Activated T-helper 1 cell treated with anti-CD3 and anti-CD28 coated beads, Interleukin-12 subunit alpha, Interleukin-12 subunit beta, Interleukin-2, Interleukin-4 antibody, amounts not matched to agents 30 ng/mL and 10 ng/mL and 1 ng/mL, durations not matched to agents 14 hours and 24 hours and 36 hours (primary cell): ENCODE results near the gene RNF44. TPM values are rescaled to one million over a fixed set of nuclear protein-coding genes. Genes with fewer than 3 reads are reported as not detected.

Source experiments
- DNase-seq: peaks from one replicate; pipeline ENCODE4 v3.0.0; 2021; ENCODE audit warnings: low spot score
- H3K27ac Mint-ChIP-seq: one replicate; pipeline ENCODE4 v1.8.0; 2021; ENCODE audit warnings: mild to moderate bottlenecking, mixed read lengths
- H3K27me3 Mint-ChIP-seq: one replicate; pipeline ENCODE4 v1.8.0; 2022; ENCODE audit warnings: mild to moderate bottlenecking, moderate library complexity, mixed read lengths; ENCODE audit not compliant: insufficient read depth
- H3K36me3 Mint-ChIP-seq: one replicate; pipeline ENCODE4 v1.8.0; 2021; ENCODE audit warnings: low read depth, mixed read lengths
- H3K4me1 Mint-ChIP-seq: one replicate; pipeline ENCODE4 v1.8.0; 2021; ENCODE audit warnings: low read depth, mixed read lengths
- H3K4me3 Mint-ChIP-seq: one replicate; pipeline ENCODE4 v1.8.0; 2021; ENCODE audit warnings: mild to moderate bottlenecking, moderate library complexity, mixed read lengths
- H3K9me3 Mint-ChIP-seq: one replicate; pipeline ENCODE4 v1.8.0; 2021; ENCODE audit warnings: mixed read lengths
- intact Hi-C: fragments of 100-400 bp; cut with micrococcal nuclease; formaldehyde crosslinking; loops from one replicate; pipeline ENCODE4 v1.15.1; 2024
- total RNA-seq: library from RNA; stranded (reverse); gene quantifications from 2 replicates; pipeline ENCODE4 v1.2.3, GENCODE V29; 2022

RNF44 gene
- total RNA-seq, 1 donor from 2014 or later: 80.3 TPM

DNA sequence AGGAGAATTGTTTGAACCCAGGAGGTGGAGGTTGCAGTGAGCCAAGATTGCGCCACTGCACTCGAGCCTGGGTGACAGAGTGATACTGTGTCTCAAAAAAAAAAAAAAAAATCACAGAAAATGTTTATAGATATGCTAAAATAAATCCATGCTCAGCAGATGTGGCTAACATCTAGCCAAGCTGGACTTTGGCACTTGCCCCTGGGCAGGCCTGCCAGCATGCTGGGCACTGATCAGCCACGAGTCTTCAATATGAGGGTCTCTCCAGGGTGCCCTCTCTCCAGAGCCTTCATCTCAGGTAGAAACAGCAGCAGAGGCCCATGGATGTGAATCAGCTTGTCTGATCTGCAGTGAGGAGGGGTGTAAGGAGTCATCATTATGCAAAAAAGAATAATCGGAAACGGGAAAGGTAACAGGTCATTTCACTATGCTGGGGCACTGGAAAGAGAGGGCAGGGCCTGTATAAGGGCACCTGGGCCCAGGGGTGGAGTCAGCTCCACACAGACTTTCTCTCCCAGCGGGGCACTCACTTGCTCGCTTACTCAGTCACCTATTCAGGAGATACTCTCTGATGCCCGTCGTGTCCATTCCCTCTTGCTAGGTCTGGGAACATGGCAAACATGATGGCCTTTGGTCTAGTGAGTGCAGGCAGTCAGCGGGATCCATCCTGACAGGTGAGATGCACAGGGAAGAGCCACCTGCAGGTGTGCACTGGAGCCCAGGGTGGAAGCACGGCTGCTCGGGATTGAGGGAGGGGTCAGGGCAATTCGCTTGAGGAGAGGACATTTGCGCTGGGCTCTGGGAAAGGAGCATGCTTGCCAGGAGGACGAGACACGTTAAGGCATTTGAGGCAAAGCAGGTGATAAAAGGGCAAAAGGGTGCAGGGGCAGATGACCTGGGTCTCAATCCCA is 17.1 kb downstream of the RNF44 start:
- no peaks in the 10 kb centered on the region for H3K36me3 Mint-ChIP-seq
- intact Hi-C loops: no loop called here
- H3K27me3 Mint-ChIP-seq: peaks cover 3% of the 10 kb centered on the region
- DNase-seq: no peak
- no peak overlapping the region for H3K27ac Mint-ChIP-seq
- peaks cover 7% of the 10 kb centered on the region for H3K4me1 Mint-ChIP-seq
- no peak overlapping the region for H3K4me3 Mint-ChIP-seq
- no peaks in the 10 kb centered on the region for H3K9me3 Mint-ChIP-seq

DNA sequence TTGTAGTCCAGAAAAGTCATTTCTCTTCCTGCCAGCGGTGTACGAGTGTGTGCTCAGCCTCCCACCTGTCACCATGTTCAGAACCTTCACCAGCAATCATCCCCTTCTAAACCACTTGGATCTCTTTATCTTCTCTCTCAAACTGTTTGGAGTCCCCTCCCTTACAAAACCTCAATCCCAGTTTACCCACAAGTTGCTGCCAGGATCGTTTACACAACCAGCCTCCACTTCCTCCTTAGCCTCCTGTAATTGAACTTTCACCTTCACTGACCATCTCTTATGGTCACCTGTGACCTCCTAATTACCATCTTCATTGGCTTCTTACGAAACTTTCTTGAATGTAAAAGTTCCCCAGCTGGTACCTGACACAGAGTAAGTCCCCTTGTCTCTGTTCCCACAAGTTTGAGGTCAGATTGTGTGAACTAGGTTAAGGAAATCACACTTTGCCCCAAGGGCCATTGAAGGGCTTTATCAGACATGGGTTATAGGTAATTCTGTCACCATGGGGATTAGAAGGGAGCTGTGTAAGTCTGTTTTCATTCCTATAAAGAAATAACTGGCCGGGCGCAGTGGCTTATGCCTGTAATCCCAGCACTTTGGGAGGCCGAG is 20.0 kb downstream of the RNF44 start:
- peaks cover 3% of the 10 kb centered on the region for H3K27me3 Mint-ChIP-seq
- H3K4me1 Mint-ChIP-seq: peaks cover 7% of the 10 kb centered on the region
- no peaks in the 10 kb centered on the region for H3K9me3 Mint-ChIP-seq
- intact Hi-C loops: no loop called here
- no peak for DNase-seq
- H3K27ac Mint-ChIP-seq: no peak overlapping the region
- no peaks in the 10 kb centered on the region for H3K36me3 Mint-ChIP-seq
- no peak overlapping the region for H3K4me3 Mint-ChIP-seq

DNA sequence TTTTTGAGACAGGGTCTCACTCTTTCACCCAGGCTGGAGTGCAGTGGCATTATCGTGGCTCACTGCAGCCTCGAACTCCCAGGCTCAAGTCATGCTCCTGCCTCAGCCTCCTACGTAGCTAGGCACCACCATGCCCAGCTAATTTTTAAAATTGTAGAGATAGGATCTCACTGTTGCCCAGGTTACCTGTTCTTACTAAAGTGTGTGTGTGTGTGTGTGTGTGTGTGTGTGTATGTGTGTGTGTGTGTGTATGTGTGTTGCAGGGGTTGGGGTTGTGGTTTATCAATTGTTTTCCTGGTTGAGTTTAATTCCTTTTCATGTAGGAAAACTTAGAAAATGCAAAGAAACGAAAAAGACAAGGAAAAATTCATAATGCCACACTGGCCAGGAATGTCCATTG is 21.8 kb downstream of the RNF44 start:
- Mint-ChIP-seq H3K4me3 (no peak overlapping the region), H3K4me1 (peaks cover 7% of the 10 kb centered on the region), H3K27me3 (peaks cover under 1% of the 10 kb centered on the region), H3K36me3 (no peaks in the 10 kb centered on the region), H3K27ac (no peak overlapping the region), H3K9me3 (no peaks in the 10 kb centered on the region)
- intact Hi-C loops: no loop called here
- no peak for DNase-seq

- H3K27me3 Mint-ChIP-seq: no peaks in the 10 kb centered on the region
- intact Hi-C loops: no loop called here
- H3K9me3 Mint-ChIP-seq: no peaks in the 10 kb centered on the region
- no peak overlapping the region for H3K27ac Mint-ChIP-seq
- H3K36me3 Mint-ChIP-seq: peaks cover 2% of the 10 kb centered on the region
- H3K4me3 Mint-ChIP-seq: no peak overlapping the region
- DNase-seq: no peak
- peaks cover 7% of the 10 kb centered on the region for H3K4me1 Mint-ChIP-seq
Measured at GRCh38 chr5:176514244-176514950, 22.8 kb downstream of the RNF44 start.

DNA sequence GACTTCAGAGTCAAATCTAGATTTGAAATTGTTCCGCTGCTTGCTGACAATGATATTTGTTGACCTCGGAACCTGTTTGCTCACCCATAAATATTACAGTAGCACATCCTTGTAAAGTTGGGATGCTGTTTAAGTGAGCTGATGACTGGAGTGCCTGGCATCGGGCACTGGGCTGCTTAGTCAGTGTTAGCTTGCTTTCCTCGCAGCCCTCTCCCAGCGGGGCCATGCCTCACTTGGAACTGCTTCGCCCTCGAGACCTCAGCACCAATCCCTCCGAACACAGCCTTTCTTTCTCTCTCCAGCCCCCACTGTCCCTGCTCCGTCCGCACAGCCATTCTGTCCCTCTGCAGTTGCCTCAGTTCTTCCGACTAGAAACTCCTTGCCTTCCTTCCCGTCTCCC is 23.4 kb downstream of the RNF44 start:
- no peaks in the 10 kb centered on the region for H3K9me3 Mint-ChIP-seq

GRCh38 chr5:176508603-176509002 is 28.6 kb downstream of the RNF44 start:
- no peak overlapping the region for H3K4me3 Mint-ChIP-seq
- peak overlapping the region; percentile 23 for H3K27ac Mint-ChIP-seq
- no peaks in the 10 kb centered on the region for H3K27me3 Mint-ChIP-seq
- H3K36me3 Mint-ChIP-seq: peaks cover 30% of the 10 kb centered on the region
- H3K4me1 Mint-ChIP-seq: no peaks in the 10 kb centered on the region
- H3K9me3 Mint-ChIP-seq: no peaks in the 10 kb centered on the region
- no peak for DNase-seq
- intact Hi-C loops: no loop called here

More for the DNA sequence above, 23.4 kb downstream of the RNF44 start:
- H3K36me3 Mint-ChIP-seq: peaks cover 5% of the 10 kb centered on the region
- no peaks in the 10 kb centered on the region for H3K27me3 Mint-ChIP-seq
- H3K4me3 Mint-ChIP-seq: no peak overlapping the region
- intact Hi-C loops: no loop called here
- DNase-seq: no peak
- no peak overlapping the region for H3K27ac Mint-ChIP-seq
- H3K4me1 Mint-ChIP-seq: peaks cover 7% of the 10 kb centered on the region

GRCh38 chr5:176507911-176508310 is 29.3 kb downstream of the RNF44 start:
- peaks cover 32% of the 10 kb centered on the region for H3K36me3 Mint-ChIP-seq
- H3K4me1 Mint-ChIP-seq: no peaks in the 10 kb centered on the region
- no peaks in the 10 kb centered on the region for H3K9me3 Mint-ChIP-seq
- peak overlapping the region; percentile 29 for H3K27ac Mint-ChIP-seq
- no peak for DNase-seq
- intact Hi-C loops: no loop called here
- H3K4me3 Mint-ChIP-seq: no peak overlapping the region
- no peaks in the 10 kb centered on the region for H3K27me3 Mint-ChIP-seq

DNA sequence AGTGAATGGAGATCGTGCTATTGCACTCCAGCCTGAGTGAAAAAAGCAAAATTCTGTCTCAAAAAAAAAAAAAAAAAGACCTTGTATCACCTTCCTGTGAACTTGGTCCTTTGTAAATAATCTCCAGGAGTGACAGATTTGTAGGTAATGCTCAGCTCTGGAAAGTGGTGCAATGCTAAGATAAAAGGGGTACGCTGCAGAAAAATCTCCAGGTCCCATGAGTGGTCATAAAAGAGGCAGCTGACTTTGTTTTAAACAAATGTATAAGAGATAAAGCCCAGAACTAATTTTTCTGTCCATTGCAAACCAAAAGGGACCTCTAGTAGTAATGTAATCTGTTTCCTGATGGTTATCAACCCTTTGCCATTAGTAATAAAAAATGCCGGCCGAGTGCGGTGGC is 33.7 kb downstream of the RNF44 start:
- H3K27ac Mint-ChIP-seq: no peak overlapping the region
- no peaks in the 10 kb centered on the region for H3K4me1 Mint-ChIP-seq
- intact Hi-C loops: no loop called here
- no peak overlapping the region for H3K4me3 Mint-ChIP-seq
- H3K36me3 Mint-ChIP-seq: peaks cover 47% of the 10 kb centered on the region
- no peaks in the 10 kb centered on the region for H3K27me3 Mint-ChIP-seq
- DNase-seq: no peak
- no peaks in the 10 kb centered on the region for H3K9me3 Mint-ChIP-seq

DNA sequence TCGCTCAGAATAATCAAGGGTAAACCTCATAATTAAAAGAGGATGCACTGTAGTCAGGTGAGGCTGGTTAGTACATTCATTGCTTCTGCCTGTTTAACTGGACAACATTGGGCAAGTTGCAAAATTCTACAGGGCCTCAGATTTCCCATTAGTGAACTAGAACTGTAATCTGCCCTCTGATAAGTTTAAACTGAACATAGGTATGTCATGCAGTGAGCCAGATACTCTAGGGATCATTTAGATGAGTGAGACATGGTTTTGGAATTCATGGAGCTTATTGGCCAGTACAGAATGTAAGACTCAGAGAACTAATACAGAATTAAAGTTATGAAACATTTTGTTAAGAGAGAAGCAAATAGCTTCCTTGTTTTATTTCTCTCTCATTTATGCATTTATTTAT is 35.9 kb downstream of the RNF44 start:
- Mint-ChIP-seq H3K27ac (no peak overlapping the region), H3K4me1 (no peaks in the 10 kb centered on the region), H3K4me3 (no peak overlapping the region), H3K36me3 (peaks cover 40% of the 10 kb centered on the region), H3K9me3 (no peaks in the 10 kb centered on the region), H3K27me3 (no peaks in the 10 kb centered on the region)
- intact Hi-C loops: no loop called here
- DNase-seq: no peak

- H3K27me3 Mint-ChIP-seq: no peaks in the 10 kb centered on the region
- H3K9me3 Mint-ChIP-seq: no peaks in the 10 kb centered on the region
- peaks cover 41% of the 10 kb centered on the region for H3K36me3 Mint-ChIP-seq
- intact Hi-C loops: no loop called here
- no peaks in the 10 kb centered on the region for H3K4me1 Mint-ChIP-seq
- no peak for DNase-seq
- no peak overlapping the region for H3K27ac Mint-ChIP-seq
- H3K4me3 Mint-ChIP-seq: no peak overlapping the region
Measured at GRCh38 chr5:176500511-176500910, 36.7 kb downstream of the RNF44 start.

DNA sequence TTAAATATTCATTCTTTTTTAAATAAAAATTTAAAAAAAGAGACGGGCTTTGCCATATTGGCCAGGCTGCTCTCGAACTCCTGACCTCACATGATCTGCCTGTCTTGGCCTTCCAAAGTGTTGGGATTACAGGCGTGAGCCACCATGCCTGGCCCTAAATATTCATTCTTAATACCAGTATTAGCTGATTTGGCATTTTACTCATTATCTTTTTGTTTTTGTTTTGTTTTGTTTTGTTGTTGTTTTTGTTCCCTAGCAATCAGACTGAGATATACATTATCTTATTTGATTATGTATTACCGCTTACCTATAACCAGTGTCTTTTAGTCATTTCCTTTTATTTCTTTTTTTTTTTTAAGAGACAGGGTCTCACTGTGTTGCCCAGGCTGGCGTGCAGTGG is 37.9 kb downstream of the RNF44 start:
- DNase-seq: no peak
- no peaks in the 10 kb centered on the region for H3K27me3 Mint-ChIP-seq
- H3K36me3 Mint-ChIP-seq: peaks cover 41% of the 10 kb centered on the region
- H3K4me3 Mint-ChIP-seq: no peak overlapping the region
- intact Hi-C loops: no loop called here
- no peaks in the 10 kb centered on the region for H3K9me3 Mint-ChIP-seq
- no peak overlapping the region for H3K27ac Mint-ChIP-seq
- H3K4me1 Mint-ChIP-seq: no peaks in the 10 kb centered on the region

GRCh38 chr5:176497852-176498251 is 39.4 kb downstream of the RNF44 start:
- Mint-ChIP-seq H3K27ac (no peak overlapping the region), H3K27me3 (no peaks in the 10 kb centered on the region), H3K4me1 (no peaks in the 10 kb centered on the region), H3K9me3 (no peaks in the 10 kb centered on the region), H3K4me3 (no peak overlapping the region), H3K36me3 (peaks cover 48% of the 10 kb centered on the region)
- intact Hi-C loops: no loop called here
- DNase-seq: no peak

DNA sequence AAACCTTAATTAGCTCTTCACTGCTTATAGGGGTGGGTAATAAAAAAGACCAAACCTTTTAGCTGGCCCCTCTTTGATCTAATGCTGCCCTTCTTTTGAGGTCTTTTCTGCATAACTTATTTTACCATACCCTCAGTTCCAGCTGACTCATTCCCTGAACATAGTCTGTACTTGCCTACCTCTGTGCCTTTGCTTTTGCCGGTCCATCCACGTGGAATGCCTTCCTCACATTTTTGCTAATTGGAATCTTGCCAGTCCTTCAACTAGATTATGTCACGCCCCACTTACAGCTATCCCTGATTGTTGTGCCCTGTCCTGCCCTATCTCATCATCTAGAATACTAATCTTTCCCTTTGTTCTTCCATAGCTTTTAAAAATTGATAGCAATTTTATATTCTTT is 44.8 kb downstream of the RNF44 start:
- Mint-ChIP-seq H3K9me3 (no peaks in the 10 kb centered on the region), H3K4me1 (peaks cover 13% of the 10 kb centered on the region), H3K27me3 (no peaks in the 10 kb centered on the region), H3K4me3 (no peak overlapping the region), H3K27ac (no peak overlapping the region), H3K36me3 (peaks cover 63% of the 10 kb centered on the region)
- intact Hi-C loops: no loop called here
- no peak for DNase-seq
